ENCODE results near the gene HDLBP.

DNA sequence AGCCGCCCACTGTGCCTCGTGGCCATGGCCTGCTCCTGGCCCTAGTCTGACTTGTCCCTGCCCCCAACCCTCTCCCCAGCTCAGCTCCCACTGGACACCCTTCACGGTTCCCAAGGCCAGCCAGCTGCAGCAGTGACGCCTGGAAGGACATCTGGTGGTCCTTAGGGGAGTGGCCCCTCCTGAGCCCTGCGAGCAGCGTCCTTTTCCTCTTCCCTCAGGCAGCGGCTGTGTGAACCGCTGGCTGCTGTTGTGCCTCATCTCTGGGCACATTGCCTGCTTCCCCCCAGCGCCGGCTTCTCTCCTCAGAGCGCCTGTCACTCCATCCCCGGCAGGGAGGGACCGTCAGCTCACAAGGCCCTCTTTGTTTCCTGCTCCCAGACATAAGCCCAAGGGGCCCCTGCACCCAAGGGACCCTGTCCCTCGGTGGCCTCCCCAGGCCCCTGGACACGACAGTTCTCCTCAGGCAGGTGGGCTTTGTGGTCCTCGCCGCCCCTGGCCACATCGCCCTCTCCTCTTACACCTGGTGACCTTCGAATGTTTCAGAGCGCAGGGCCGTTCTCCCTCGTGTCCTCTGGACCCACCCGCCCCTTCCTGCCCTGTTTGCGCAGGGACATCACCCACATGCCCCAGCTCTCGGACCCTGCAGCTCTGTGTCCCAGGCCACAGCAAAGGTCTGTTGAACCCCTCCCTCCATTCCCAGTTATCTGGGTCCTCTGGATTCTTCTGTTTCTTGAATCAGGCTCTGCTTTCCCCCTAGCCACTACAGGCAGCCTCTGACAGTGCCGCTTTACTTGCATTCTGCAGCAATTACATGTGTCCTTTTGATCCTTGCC, 91.2 kb downstream of the HDLBP start:
- TF ChIP-seq, protein P1, sequence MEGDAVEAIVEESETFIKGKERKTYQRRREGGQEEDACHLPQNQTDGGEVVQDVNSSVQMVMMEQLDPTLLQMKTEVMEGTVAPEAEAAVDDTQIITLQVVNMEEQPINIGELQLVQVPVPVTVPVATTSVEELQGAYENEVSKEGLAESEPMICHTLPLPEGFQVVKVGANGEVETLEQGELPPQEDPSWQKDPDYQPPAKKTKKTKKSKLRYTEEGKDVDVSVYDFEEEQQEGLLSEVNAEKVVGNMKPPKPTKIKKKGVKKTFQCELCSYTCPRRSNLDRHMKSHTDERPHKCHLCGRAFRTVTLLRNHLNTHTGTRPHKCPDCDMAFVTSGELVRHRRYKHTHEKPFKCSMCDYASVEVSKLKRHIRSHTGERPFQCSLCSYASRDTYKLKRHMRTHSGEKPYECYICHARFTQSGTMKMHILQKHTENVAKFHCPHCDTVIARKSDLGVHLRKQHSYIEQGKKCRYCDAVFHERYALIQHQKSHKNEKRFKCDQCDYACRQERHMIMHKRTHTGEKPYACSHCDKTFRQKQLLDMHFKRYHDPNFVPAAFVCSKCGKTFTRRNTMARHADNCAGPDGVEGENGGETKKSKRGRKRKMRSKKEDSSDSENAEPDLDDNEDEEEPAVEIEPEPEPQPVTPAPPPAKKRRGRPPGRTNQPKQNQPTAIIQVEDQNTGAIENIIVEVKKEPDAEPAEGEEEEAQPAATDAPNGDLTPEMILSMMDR (IDR thresholded peaks at IDR 0.05; ENCODE audit: insufficient read depth, low read length) = no peak
- TF ChIP-seq POLR2AphosphoS5 (IDR thresholded peaks at IDR 0.05; ENCODE audit: low read depth) = no peak

Measured in HL-60 (cell line).